ENCODE data around the gene SLC4A7. TPM values are rescaled to one million over a fixed set of nuclear protein-coding genes. Genes with fewer than 3 reads are reported as not detected.

Gene SLC4A7
- polyA plus RNA-seq, 1 donor from 2014 or later = 10.6 TPM

Other genes starting within 250 kb of the SLC4A7 start
- not detected for gene NEK10, start 115.0 kb downstream of the SLC4A7 start, polyA plus RNA-seq
- gene EOMES, start 237.9 kb upstream of the SLC4A7 start, polyA plus RNA-seq = 1.1 TPM

Measured in IgD-negative memory B cell (primary cell).